RWPE1 (cell line): ENCODE results near the gene CLCN4.

Source experiments
- CTCF ChIA-PET: fragments of 350-600 bp; sonication (Branson Sonifier 250); formaldehyde crosslinking; extraction: SDS; loops from one replicate; lab custom pipeline; 2021; lab: Yijun Ruan, JAX
- POLR2A ChIA-PET: fragments of 400-600 bp; formaldehyde crosslinking; extraction: SDS; loops from one replicate; lab custom pipeline; 2020; ENCODE audit warnings: antibody characterized with exemption; ENCODE audit not compliant: low non-redundant PET; lab: Yijun Ruan, JAX
- DNase-seq: peaks from one replicate; pipeline ENCODE4 v3.0.0; 2012; ENCODE audit warnings: low spot score
- H3K27ac ChIP-seq: fragments of 450-650 bp; 2 replicates; pipeline ENCODE4 v1.5.1; 2017
- CTCF ChIP-seq: fragments of 450-650 bp; conservative IDR thresholded peaks from 2 replicates; pipeline ENCODE4 v1.5.1; 2017; ENCODE audit warnings: low read depth, mild to moderate bottlenecking

Gene CLCN4

GRCh38 chrX:10246846-10247245, 90.1 kb downstream of the CLCN4 start:
- TF ChIP-seq CTCF: no peak
- no peak for DNase-seq
- H3K27ac ChIP-seq: no peak overlapping the region
- ChIA-PET POLR2A (no interaction called here), CTCF (interaction anchor here (0.6 kb wide), 1 partner anchor 10 kb away, joined by 4 read pairs; no protein-coding TSS in a partner anchor)

- no peak for DNase-seq
- TF ChIP-seq CTCF: no peak
- no peak overlapping the region for H3K27ac ChIP-seq
- ChIA-PET CTCF (interaction anchor here (0.6 to 0.9 kb wide), 5 partner anchors 54 to 1140 kb away, joined by 3 to 5 read pairs (median 4); no protein-coding TSS in a partner anchor), POLR2A (interaction anchor here (0.6 kb wide), 1 partner anchor 787 kb away, joined by 3 read pairs; no protein-coding TSS in a partner anchor)
Observed at GRCh38 chrX:10254739-10255138, 98.0 kb downstream of the CLCN4 start.

- ChIA-PET CTCF (no interaction called here), POLR2A (no interaction called here)
- no peak overlapping the region for H3K27ac ChIP-seq
- no peak for DNase-seq
- TF ChIP-seq CTCF: no peak
Observed at GRCh38 chrX:10259716-10260115, 102.9 kb downstream of the CLCN4 start.

- ChIA-PET CTCF (no interaction called here), POLR2A (no interaction called here)
- no peak for DNase-seq
- H3K27ac ChIP-seq: no peak overlapping the region
- TF ChIP-seq CTCF: no peak
Observed at GRCh38 chrX:10265775-10266174, 109.0 kb downstream of the CLCN4 start.

GRCh38 chrX:10278716-10279115, 121.9 kb downstream of the CLCN4 start:
- POLR2A ChIA-PET: no interaction called here
- no peak for TF ChIP-seq CTCF

GRCh38 chrX:10280071-10280470, 123.3 kb downstream of the CLCN4 start:
- CTCF ChIA-PET: interaction anchor here (0.7 kb wide), 1 partner anchor 735 kb away, joined by 3 read pairs; no protein-coding TSS in a partner anchor
- POLR2A ChIA-PET: no interaction called here
- no peak for DNase-seq

More at GRCh38 chrX:10278716-10279115, 121.9 kb downstream of the CLCN4 start:
- CTCF ChIA-PET: no interaction called here
- DNase-seq: no peak
- no peak overlapping the region for H3K27ac ChIP-seq

More at GRCh38 chrX:10280071-10280470, 123.3 kb downstream of the CLCN4 start:
- H3K27ac ChIP-seq: no peak overlapping the region
- no peak for TF ChIP-seq CTCF
